Measurements from ENCODE around the gene SPATA31C2.
"Not testable (repeated sequence)": the region's sequence is repeated elsewhere in the genome, so short reads cannot be mapped to it uniquely, and the experiment has no call there.

DNA sequence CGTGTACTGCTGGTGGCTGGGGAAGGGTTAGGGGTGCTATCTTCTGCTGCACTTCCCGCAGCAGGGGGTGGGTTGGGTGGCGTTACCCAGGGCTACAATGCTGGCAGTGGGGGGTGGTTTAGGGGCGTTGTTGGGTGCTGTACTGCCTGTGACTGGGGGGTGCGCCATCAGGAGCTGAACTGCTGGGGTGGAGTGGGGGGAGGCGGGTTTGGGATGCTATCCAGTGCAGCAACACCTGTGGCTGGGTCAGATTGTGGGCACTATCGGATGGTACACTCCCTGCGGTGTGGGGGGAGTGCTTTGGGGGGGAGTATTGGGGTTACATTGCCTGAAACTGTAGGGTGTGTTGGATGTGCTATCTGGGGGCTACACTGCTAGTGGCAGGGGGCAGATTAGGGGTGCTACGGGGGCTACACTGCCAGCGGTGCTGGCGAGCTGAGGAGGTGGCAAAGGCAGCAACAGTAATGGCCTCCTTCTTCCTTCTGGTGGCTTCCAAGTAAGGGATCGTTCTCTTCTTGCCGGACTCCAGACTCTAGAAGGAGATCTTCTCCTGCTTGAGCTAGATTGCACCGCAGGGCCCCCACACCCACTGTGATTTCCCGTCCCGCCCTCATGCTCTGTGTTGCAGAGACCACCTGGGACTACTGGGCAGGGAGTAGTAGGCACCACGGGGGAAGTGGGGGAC is 23.9 kb downstream of the SPATA31C2 start:
- TF ChIP-seq EZH2 (IDR thresholded peaks at IDR 0.05; ENCODE audit: insufficient read depth, poor library complexity, severe bottlenecking); EZH2phosphoT487 (IDR thresholded peaks at IDR 0.05; ENCODE audit: insufficient read depth, low read depth): not testable (repeated sequence)
